RWPE2 (cell line): Measurements from ENCODE around the gene UCP3.

Experiments
- ATAC-seq: fragments of 200-7000 bp; cut with Tn5 transposase; 3 replicates; pipeline ENCODE4 v1.9.1; 2021; ENCODE audit warnings: low read depth
- DNase-seq: peaks from one replicate; pipeline ENCODE4 v3.0.0-alpha.2; 2020; ENCODE audit warnings: low spot score
- H3K27ac ChIP-seq: fragments of 450-650 bp; 2 replicates; pipeline ENCODE4 v1.5.1; 2017; ENCODE audit warnings: mild to moderate bottlenecking; ENCODE audit not compliant: poor library complexity, severe bottlenecking
- H3K27me3 ChIP-seq: fragments of 250-450 bp; sonication (Bioruptor Pico); 2 replicates; pipeline ENCODE4 v1.5.1; 2021; ENCODE audit warnings: mild to moderate bottlenecking, moderate library complexity; ENCODE audit not compliant: insufficient read depth, poor library complexity, severe bottlenecking
- H3K36me3 ChIP-seq: fragments of 250-450 bp; sonication (Bioruptor Pico); 2 replicates; pipeline ENCODE4 v1.5.1; 2020; ENCODE audit warnings: low read depth, mild to moderate bottlenecking, moderate library complexity
- H3K4me1 ChIP-seq: fragments of 250-450 bp; sonication (Bioruptor Pico); 2 replicates; pipeline ENCODE4 v1.5.1; 2021; ENCODE audit warnings: mild to moderate bottlenecking, moderate library complexity; ENCODE audit not compliant: insufficient read depth, poor library complexity, severe bottlenecking
- H3K4me3 ChIP-seq: fragments of 250-450 bp; sonication (Bioruptor Pico); 2 replicates; pipeline ENCODE4 v1.5.1; 2021; ENCODE audit warnings: mild to moderate bottlenecking, moderate library complexity; ENCODE audit not compliant: severe bottlenecking
- H3K9me3 ChIP-seq: fragments of 250-450 bp; sonication (Bioruptor Pico); 2 replicates; pipeline ENCODE4 v1.5.1; 2021; ENCODE audit warnings: mild to moderate bottlenecking, moderate library complexity; ENCODE audit not compliant: severe bottlenecking
- TF ChIP-seq, protein P1 (sequence below): fragments of 450-650 bp; IDR thresholded peaks from one replicate; pipeline ENCODE4 v1.5.1; 2017; ENCODE audit warnings: mild to moderate bottlenecking, moderate library complexity; ENCODE audit not compliant: poor library complexity, severe bottlenecking

Gene UCP3

GRCh38 chr11:74048993-74049392 is 40.1 kb upstream of the UCP3 start:
- ATAC-seq (no peak), DNase-seq (no peak)
- TF ChIP-seq, protein P1, sequence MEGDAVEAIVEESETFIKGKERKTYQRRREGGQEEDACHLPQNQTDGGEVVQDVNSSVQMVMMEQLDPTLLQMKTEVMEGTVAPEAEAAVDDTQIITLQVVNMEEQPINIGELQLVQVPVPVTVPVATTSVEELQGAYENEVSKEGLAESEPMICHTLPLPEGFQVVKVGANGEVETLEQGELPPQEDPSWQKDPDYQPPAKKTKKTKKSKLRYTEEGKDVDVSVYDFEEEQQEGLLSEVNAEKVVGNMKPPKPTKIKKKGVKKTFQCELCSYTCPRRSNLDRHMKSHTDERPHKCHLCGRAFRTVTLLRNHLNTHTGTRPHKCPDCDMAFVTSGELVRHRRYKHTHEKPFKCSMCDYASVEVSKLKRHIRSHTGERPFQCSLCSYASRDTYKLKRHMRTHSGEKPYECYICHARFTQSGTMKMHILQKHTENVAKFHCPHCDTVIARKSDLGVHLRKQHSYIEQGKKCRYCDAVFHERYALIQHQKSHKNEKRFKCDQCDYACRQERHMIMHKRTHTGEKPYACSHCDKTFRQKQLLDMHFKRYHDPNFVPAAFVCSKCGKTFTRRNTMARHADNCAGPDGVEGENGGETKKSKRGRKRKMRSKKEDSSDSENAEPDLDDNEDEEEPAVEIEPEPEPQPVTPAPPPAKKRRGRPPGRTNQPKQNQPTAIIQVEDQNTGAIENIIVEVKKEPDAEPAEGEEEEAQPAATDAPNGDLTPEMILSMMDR, result no peak
- Histone ChIP-seq H3K27me3 (no peaks in the 10 kb centered on the region), H3K4me3 (no peak overlapping the region), H3K4me1 (no peaks in the 10 kb centered on the region), H3K9me3 (no peaks in the 10 kb centered on the region), H3K27ac (no peak overlapping the region), H3K36me3 (peaks cover 20% of the 10 kb centered on the region)

DNA sequence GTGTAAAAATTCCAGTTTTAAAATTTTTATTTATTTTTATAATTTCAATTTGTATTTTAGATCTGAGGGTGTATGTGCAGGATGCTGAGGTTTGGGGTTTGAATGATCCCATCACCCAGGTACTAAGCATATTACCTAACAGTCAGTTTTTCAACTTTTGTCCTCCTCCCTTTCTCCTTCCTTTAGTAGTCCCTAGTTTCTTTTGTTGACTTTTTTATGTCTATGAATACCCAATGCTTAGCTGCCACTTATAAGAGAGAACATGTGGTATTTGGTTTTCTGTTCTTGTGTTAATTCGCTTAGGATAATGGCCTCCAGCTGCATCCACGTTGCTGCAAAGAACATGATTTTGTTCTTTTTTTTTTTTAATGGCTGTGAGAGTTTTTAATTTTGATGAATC is 35.7 kb upstream of the UCP3 start:
- peaks cover 17% of the 10 kb centered on the region for H3K36me3 ChIP-seq
- no peaks in the 10 kb centered on the region for H3K27me3 ChIP-seq

DNA sequence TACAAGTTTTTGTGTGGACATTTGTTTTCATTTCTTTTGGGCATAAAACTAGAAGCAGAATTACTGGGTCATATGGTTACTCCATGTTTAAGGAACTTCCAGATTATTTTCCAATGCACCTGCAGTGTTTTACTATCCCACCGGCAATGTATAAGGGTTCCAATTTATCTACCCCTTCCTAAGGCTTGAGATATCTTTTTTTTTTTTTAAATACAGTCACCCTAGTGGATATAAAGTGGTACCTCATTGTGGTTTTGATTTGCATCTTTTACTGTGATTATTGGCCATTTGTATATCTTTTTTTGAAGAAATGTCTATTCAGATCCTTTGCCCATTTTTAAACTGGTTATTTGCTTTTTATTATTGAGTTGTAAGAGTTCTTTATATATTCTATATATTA is 34.6 kb upstream of the UCP3 start:
- no peaks in the 10 kb centered on the region for H3K27me3 ChIP-seq
- no peak overlapping the region for H3K27ac ChIP-seq
- DNase-seq (no peak), ATAC-seq (no peak)
- H3K36me3 ChIP-seq, result peaks cover 26% of the 10 kb centered on the region
- H3K9me3 ChIP-seq, result no peaks in the 10 kb centered on the region
- TF ChIP-seq, protein P1, result no peak
- H3K4me3 ChIP-seq, result no peak overlapping the region
- H3K4me1 ChIP-seq, result no peaks in the 10 kb centered on the region

More for the DNA sequence above, 35.7 kb upstream of the UCP3 start:
- Histone ChIP-seq H3K27ac (no peak overlapping the region), H3K4me3 (no peak overlapping the region), H3K9me3 (no peaks in the 10 kb centered on the region), H3K4me1 (no peaks in the 10 kb centered on the region)
- DNase-seq (no peak), ATAC-seq (no peak)
- TF ChIP-seq, protein P1, result no peak

GRCh38 chr11:74037309-74037708 is 28.4 kb upstream of the UCP3 start:
- DNase-seq (no peak), ATAC-seq (peak; percentile 93)
- H3K9me3 ChIP-seq, result no peaks in the 10 kb centered on the region
- H3K36me3 ChIP-seq, result peaks cover 32% of the 10 kb centered on the region
- H3K4me3 ChIP-seq, result no peak overlapping the region
- peak overlapping the region; percentile 4 for H3K27ac ChIP-seq
- TF ChIP-seq, protein P1, result no peak
- H3K4me1 ChIP-seq, result peaks cover 6% of the 10 kb centered on the region
- H3K27me3 ChIP-seq, result no peaks in the 10 kb centered on the region

DNA sequence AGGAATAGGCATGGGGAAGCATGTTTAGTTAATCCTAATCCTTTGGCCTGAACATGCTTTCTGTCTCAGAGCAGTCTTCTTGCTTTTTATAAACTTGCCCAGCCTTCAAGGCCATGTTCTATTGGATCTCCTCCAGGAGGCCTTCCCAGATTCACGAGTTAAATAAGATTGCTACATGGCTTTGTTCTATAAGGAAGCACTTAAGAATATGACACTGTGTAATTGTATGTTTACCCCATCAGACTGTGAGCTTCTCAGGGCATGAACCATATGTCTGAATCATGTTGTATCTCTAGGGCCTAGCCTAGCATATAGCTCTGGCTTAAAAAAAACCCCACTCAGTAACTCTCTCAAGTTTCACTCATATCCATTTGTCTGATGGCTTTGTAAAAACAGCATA is 26.4 kb upstream of the UCP3 start:
- Histone ChIP-seq H3K36me3 (peaks cover 32% of the 10 kb centered on the region), H3K9me3 (no peaks in the 10 kb centered on the region)
- ATAC-seq, result no peak

More for the DNA sequence above, 26.4 kb upstream of the UCP3 start:
- Histone ChIP-seq H3K4me3 (no peak overlapping the region), H3K4me1 (peaks cover 6% of the 10 kb centered on the region), H3K27ac (no peak overlapping the region), H3K27me3 (no peaks in the 10 kb centered on the region)
- no peak for DNase-seq
- TF ChIP-seq, protein P1, result no peak
